Heart right ventricle (tissue), 16 donors: ENCODE measurements around the gene SLC38A9. TPM values are rescaled to one million over a fixed set of nuclear protein-coding genes. Genes with fewer than 3 reads are reported as not detected.

ENCODE experiments used
- ATAC-seq, 8 donors: fragments of 200-7000 bp; cut with Tn5 transposase; one replicate each; pipeline ENCODE4 v1.9.1; 2020; ENCODE audit warnings: mild to moderate bottlenecking in 8 of 8, moderate library complexity in 8 of 8, moderate number of reproducible peaks in 1 of 8
- DNase-seq, 2 donors: peaks; one replicate each; pipeline ENCODE4 v3.0.0-alpha.2; 2020
- H3K27ac ChIP-seq, 10 donors: fragments of 200-600 bp; sonication (generic) in 2 of 10; one replicate each; pipeline versions ENCODE4 v1.5.0 to v1.8.0; 2020 to 2022; ENCODE audit warnings: mild to moderate bottlenecking in 3 of 10
- H3K27me3 ChIP-seq, 7 donors: fragments of 200-600 bp; one replicate each; pipeline ENCODE4 v1.8.0; 2021 to 2022; ENCODE audit warnings: mild to moderate bottlenecking in 2 of 7
- H3K36me3 ChIP-seq, 9 donors: fragments of 200-600 bp; sonication (generic) in 1 of 9; one replicate each; pipeline versions ENCODE4 v1.5.0 to v1.8.0; 2020 to 2022; ENCODE audit warnings: mild to moderate bottlenecking in 2 of 9
- H3K4me1 ChIP-seq, 9 donors: fragments of 200-600 bp; sonication (generic) in 1 of 9; one replicate each; pipeline versions ENCODE4 v1.5.0 to v1.8.0; 2020 to 2022; ENCODE audit warnings: mild to moderate bottlenecking in 4 of 9
- H3K4me3 ChIP-seq, 10 donors: fragments of 200-600 bp; sonication (generic) in 2 of 10; one replicate each; pipeline versions ENCODE4 v1.5.0 to v1.8.0; 2020 to 2022; ENCODE audit warnings: mild to moderate bottlenecking in 7 of 10, moderate library complexity in 2 of 10
- H3K9me3 ChIP-seq, 11 donors: fragments of 200-600 bp in 10 of 11; sonication (generic) in 2 of 11; one replicate each; pipeline versions ENCODE4 v1.5.0 to v1.8.0; 2013 to 2022; ENCODE audit warnings: mild to moderate bottlenecking in 2 of 11, control low read depth in 1 of 11, moderate library complexity in 1 of 11
- CTCF ChIP-seq, 9 donors: fragments of 200-600 bp; sonication (generic) in 2 of 9; IDR thresholded peaks; one replicate each; pipeline versions ENCODE4 v1.5.0 to v1.8.0; 2021 to 2022; ENCODE audit warnings: antibody characterized with exemption in 9 of 9, mild to moderate bottlenecking in 5 of 9, moderate library complexity in 1 of 9
- WGBS, 2 donors: extraction: QIAGEN DNeasy Blood & Tissue Kit; methylation state at CpG; one replicate each; pipeline ENCODE4 v1.1.7; 2013; ENCODE audit warnings: inconsistent platforms in 1 of 2; 5-methylcytosine and 5-hydroxymethylcytosine counted together
- intact Hi-C, 10 donors: fragments of 100-400 bp; cut with DNase I; formaldehyde crosslinking; loops; one replicate each; pipeline versions ENCODE4 v1.11.1 to v1.14.2; 2022
- polyA plus RNA-seq, 2 donors: library from polyadenylated mRNA; stranded (reverse); fragments of 200-250 nt; gene quantifications; one replicate each; pipeline ENCODE4 v1.2.3, GENCODE V29; 2013
- total RNA-seq, 10 donors: library from RNA; stranded (reverse); fragmentation: NEBNext Ultra II Directional in 3 of 10; extraction: Animal tissue kit (Norgen Biotek cat#: 25700) in 3 of 10; gene quantifications; one replicate each; pipeline versions ENCODE4 v1.2.1 to v1.2.4, GENCODE V29; 2021 to 2023
- donor health status: Arrhythmogenic right ventricular cardiomyopathy.
- donor health status: ischemic (EF 13 %, LVEDD 7.1; RV severe dilation, severe dysfunction).
- donor health status: healthy with polysubstance abuse.
- donor health status: DM: no; HTN: yes; CAD: no.
- donor health status: DM: no; HTN: no; CAD: no.
- donor health status: ischemic (EF 25% LVEDD 6.9; RV normal size, moderate dysfunction).
- donor health status: ischemic (EF 25% LVEDD 5.7; RV mildly dilated, moderate dysfunction).
- donor health status: healthy.
- donor health status: DM: yes; HTN: yes; CAD: no.
- donor health status: Ischemic cardiomyopathy.
- donor health status: ischemic (EF 35%, LVEDD 5.7; RV mildly dilated, moderate dysfunction).
- donor health status: nonischemic (EF 11% LVEDD 7.7; RV severe dilation, severe dysfunction).
- donor health status: DM: yes; HTN: yes; CAD: no.
- donor health status: PGD.
- donor health status: ischemic (EF 29% LVEDD 5.4; RV normal size, mild dysfunction).
- donor health status: nonischemic (EF 23%, LVEDD 6.1; RV moderate dilation, normal function).

The SLC38A9 gene
- total and polyA plus RNA-seq, 12 donors, result 3.6 to 9.7 (median 6.8) TPM

GRCh38 chr5:55621229-55621628 is 90.9 kb downstream of the SLC38A9 start:
- TF ChIP-seq CTCF (IDR thresholded peaks at IDR 0.05), result no peak
- H3K27ac ChIP-seq, result peak overlapping the region in 1 of 10 donors; percentile 1
- ATAC-seq (no peak), DNase-seq (no peak)
- H3K9me3 ChIP-seq, result no peaks in the 10 kb centered on the region
- H3K36me3 ChIP-seq, result no peaks in the 10 kb centered on the region
- no peaks in the 10 kb centered on the region for H3K27me3 ChIP-seq
- intact Hi-C loops, result no loop called here
- WGBS, 2 donors, result 78 to 88% methylated on average over 3 of the region's 3 CpGs
- no peak overlapping the region for H3K4me3 ChIP-seq
- H3K4me1 ChIP-seq, result peaks cover 0 to 27% (median 9%) of the 10 kb centered on the region in 9 donors

- no peaks in the 10 kb centered on the region for H3K27me3 ChIP-seq
- no peak for TF ChIP-seq CTCF (IDR thresholded peaks at IDR 0.05)
- 92 to 96% methylated on average over 4 of the region's 4 CpGs for WGBS, 2 donors
- H3K9me3 ChIP-seq, result no peaks in the 10 kb centered on the region
- H3K4me3 ChIP-seq, result no peak overlapping the region
- peaks cover 0 to 22% (median 7%) of the 10 kb centered on the region in 9 donors for H3K4me1 ChIP-seq
- peak overlapping the region in 1 of 10 donors; percentile 1 for H3K27ac ChIP-seq
- no peaks in the 10 kb centered on the region for H3K36me3 ChIP-seq
- DNase-seq, result no peak
- intact Hi-C loops, result no loop called here
- peak in 1 of 8 donors; percentile 35 for ATAC-seq
Observed at GRCh38 chr5:55620766-55621160, 91.4 kb downstream of the SLC38A9 start.

GRCh38 chr5:55620009-55620765 is 91.9 kb downstream of the SLC38A9 start:
- ATAC-seq (no peak), DNase-seq (no peak)
- Histone ChIP-seq H3K4me1 (peaks cover 0 to 18% (median 7%) of the 10 kb centered on the region in 9 donors), H3K9me3 (no peaks in the 10 kb centered on the region), H3K36me3 (no peaks in the 10 kb centered on the region), H3K27ac (no peak overlapping the region), H3K27me3 (no peaks in the 10 kb centered on the region), H3K4me3 (no peak overlapping the region)
- 87 to 91% methylated on average over 6 of the region's 6 CpGs for WGBS, 2 donors
- TF ChIP-seq CTCF (IDR thresholded peaks at IDR 0.05), result no peak
- intact Hi-C loops, result no loop called here

GRCh38 chr5:55618318-55618717 is 93.8 kb downstream of the SLC38A9 start:
- Histone ChIP-seq H3K27ac (no peak overlapping the region), H3K4me3 (no peak overlapping the region), H3K9me3 (peaks cover 0 to 6% (median 0%) of the 10 kb centered on the region in 11 donors), H3K4me1 (peaks cover 0 to 18% (median 7%) of the 10 kb centered on the region in 9 donors), H3K27me3 (no peaks in the 10 kb centered on the region), H3K36me3 (no peaks in the 10 kb centered on the region)
- intact Hi-C loops, result no loop called here
- no peak for ATAC-seq
- DNase-seq, result no peak
- TF ChIP-seq CTCF (IDR thresholded peaks at IDR 0.05), result no peak
- WGBS, 2 donors, result 95 to 98% methylated on average over 5 of the region's 5 CpGs
